ENCODE data around the gene TBC1D5.
"Not testable (repeated sequence)": the region's sequence is repeated elsewhere in the genome, so short reads cannot be mapped to it uniquely, and the experiment has no call there.

TBC1D5 gene

DNA sequence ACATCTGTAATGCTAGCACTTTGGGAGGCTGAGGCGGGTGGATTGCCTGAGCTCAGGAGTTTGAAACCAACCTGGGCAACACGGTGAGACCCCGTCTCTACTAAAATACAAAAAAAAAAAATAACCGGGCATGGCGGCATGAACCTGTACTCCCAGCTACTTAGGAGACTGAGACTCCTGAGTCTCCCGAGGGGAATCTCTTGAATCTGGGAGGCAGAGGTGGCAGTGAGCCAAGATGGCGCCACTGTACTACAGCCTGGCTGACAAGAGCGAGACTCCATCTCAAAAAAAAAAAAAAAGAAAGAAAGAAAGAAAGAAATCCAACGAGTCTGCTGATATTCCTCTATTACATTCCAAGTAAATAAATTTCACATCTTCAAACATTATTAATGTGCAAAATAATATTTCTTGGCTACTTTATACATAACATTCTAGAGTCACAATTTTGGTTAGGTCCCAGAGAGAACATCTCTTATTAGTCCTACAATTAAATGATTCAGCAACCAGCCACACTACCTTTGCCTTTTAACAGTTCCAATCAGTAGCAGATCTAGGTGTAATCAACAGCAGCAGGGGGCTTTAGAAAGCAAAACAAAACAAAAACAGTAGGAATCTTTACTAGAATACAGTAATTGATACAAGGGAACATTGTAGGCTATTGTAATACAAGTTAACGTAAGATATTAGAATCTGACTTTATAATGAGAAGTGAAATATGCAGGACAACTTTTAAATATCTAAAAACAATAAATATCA is 195.8 kb downstream of the TBC1D5 start:
- no peak for DNase-seq (ENCODE audit: low spot score)

DNA sequence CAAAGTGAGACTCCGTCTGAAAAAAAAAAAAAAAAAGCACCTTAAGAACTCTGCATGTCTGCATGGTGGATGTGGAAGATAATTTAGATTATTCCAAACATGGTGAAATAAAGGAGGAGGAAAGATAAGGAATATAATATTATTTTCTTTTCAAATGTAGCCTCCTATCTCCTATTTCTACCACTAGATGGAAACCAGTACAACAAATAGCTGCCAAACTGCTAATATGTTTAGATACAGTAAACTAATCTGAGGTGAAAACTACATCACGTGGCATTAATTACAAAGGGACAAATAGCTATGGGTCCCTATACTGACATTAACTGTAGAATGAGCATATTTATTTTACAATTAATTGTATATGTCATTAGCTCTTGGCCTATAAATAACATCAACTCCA is 197.8 kb downstream of the TBC1D5 start:
- DNase-seq (ENCODE audit: low spot score): no peak

DNA sequence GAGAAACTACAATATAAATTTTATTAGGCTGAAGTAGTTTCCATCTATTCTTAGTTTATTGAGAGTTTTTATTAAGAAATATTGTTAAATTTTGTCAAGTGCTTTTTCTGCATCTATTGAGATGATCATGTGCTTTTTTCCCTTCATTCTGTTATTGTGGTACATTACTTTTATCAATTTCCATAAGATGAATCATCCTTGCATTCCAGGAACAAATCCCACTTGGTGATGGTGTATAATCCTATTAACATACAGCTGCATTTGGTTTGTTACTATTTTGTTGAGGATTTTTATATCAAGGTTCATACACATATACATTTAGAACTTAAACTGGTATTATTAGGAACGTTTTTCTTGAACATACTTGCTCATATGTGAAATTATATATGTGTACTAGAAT is 199.8 kb downstream of the TBC1D5 start:
- DNase-seq (ENCODE audit: low spot score): no peak

DNA sequence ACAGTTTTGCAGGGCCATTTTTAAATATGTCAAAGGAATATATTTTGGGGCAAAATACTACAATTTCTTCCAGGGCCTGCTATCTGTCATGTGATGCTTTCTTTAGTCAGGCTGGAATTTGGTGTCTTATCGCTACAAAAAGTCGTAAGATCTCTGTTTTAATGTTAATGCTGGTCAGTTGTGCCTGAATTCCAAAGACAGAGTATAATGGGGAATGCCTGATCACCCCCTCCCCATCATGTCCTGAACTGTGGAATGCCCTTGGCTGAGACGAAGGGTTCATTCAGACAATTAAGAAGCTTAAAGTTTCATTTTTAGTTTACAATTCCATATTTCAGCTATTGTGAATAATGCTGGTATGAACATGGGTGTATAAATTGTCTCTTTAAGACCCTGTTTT is 203.0 kb downstream of the TBC1D5 start:
- DNase-seq (ENCODE audit: low spot score): no peak

DNA sequence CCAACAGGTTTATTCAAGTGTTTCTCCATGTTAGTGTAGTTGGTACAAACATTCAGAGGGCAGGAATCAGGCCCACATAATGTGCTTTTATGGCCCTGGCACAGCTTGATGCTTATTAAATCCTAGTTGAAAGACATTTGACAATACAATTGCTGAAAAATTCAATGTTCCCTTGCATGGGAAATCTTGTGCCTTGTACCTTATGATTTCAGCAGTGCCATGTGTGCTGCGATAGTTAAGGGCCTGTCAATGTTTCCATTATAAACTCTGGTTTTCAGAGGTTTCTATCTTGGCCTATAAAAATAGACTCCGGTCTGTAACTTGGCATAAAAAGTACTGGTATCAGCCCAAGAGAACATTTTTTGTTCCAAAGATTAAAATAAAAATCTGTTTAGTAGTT is 207.2 kb downstream of the TBC1D5 start:
- no peak for DNase-seq (ENCODE audit: low spot score)

DNA sequence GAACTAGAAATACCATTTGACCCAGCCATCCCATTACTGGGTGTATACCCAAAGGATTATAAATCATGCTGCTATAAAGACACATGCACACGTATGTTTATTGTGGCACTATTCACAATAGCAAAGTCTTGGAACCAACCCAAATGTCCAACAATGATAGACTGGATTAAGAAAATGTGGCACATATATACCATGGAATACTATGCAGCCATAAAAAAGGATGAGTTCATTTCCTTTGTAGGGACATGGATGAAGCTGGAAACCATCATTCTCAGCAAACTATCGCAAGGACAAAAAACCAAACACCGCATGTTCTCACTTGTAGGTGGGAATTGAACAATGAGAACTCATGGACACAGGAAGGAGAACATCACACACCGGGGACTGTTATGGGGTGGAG is 210.0 kb downstream of the TBC1D5 start:
- not testable (repeated sequence) for DNase-seq (ENCODE audit: low spot score)

DNA sequence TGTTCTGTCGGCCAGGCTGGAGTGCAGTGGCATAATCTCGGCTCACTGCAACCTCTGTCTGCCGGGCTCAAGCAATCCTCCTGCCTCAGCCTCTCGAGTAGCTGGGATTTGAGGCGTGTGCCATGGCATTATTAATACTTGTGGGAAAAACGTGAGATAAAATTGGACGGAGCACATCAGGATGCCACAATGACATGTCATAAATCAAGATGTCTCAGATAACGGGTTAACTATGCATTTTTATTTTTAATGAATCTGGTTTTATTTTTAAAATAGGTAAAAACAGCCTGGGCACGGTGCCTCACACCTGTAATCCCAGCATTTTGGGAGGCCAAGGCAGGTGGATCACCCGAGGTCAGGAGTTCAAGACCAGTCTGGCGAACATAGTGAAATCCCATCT is 212.8 kb downstream of the TBC1D5 start:
- DNase-seq (ENCODE audit: low spot score): no peak

DNA sequence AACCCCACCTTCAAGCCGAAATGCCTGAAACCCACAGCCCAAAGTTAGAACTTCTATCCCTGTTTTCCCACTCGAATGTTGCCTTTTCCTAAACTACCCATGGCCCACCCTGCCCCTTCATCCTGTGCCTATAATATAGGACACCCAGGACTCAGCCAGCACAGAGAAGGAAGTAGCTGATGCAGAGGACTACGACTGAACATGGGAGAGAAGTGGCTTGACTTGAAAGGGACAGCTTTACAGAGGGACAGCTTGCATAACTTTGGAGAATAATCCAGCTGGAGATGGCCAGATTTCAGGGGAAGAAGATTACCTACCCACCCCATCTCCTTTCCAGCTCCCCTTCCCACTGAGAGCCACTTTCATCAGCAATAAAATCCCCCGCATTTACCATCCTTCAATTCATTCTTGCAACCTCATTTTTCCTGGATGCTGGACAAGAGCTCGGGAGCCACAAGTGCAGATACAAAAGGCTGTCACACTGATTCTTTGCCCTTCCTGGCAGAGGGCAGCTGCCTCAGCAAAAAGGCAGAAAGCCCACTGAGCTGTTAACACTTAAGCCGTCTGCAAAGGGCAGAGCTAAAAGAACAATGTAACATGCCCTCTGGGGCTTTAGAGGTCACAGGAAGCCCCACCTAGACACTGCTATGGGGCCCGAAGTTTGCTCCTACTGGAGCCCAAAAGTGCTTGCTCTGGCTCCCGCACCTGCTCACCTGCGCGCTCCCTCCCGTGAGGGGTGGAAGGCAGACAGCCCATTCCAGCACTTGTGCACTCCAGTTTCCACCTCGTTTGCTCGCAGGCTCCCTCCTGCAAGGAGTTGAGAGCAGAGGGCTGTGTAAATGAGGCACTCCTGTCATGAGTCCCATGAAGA is 224.0 kb downstream of the TBC1D5 start:
- DNase-seq (ENCODE audit: low spot score): no peak

DNA sequence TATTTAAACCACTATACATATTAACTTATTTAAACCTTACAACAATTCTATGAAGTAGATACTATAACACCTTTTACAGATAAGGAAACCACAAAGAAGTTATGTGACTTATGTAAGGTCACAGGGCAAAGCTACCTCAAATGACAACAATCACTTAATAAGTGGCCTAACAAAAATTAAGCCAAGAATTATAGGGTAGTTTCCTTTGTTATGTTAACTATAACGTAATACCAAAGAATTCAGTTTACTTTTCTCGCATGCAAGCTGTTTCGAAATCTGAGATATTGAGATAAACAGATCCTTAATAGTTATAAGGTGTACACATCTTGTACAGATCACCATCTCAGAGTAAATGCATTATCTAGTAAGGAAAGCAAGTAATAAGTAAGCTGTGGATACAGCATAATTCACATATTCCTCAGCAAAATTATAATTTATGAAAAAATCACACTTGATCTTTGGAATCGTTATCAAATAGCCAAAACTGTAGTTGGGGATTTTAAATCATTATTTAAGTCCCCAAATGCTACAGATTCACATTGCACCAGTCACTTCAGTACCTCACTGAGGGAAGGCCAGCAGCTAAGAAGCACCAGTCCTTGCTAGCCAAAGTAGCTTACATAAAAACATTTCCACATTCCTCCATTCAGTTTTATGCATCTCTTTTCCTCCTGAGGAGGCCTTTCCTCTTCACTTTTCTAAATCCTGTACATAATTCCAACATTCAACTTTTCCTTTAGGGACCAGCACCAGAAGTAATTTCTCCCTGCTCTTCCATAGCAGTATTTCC is 226.8 kb downstream of the TBC1D5 start:
- no peak for DNase-seq (ENCODE audit: low spot score)

DNA sequence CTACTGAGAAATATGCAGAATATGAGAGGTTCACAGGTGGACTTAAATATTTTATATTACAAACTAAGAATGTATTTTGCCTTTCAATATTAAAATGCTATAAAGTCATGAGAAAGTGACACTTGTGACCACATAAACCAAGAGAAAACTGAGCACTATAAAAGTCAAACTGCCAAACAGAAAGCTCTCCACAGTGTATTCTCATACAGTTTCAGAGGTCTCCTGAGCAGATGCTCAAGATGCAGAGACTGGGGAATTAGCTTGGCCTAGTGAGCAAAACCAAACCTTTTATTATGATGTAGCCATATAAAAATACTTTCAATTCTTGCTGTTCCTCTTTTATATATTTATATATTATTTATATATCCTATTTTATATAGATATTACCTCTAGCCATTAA is 227.8 kb downstream of the TBC1D5 start:
- no peak for DNase-seq (ENCODE audit: low spot score)

DNA sequence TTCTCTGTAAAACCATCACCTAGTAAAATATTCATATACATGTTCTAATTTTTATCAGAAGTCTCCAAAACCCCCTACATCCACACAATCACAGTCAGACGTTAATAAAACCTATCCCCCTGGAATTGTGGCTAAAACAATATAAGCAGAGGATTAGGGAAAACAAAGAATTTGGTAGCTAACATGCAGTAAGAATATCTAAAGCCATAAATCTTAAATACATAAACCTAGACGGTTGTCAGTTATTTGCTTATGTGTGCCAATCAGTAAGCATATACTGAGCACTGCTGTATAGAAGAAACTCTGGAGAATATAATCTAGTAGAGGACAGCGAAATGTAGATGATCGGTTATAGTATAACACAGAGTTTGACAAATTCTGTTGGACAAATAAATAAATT is 232.2 kb downstream of the TBC1D5 start:
- no peak for DNase-seq (ENCODE audit: low spot score)

DNA sequence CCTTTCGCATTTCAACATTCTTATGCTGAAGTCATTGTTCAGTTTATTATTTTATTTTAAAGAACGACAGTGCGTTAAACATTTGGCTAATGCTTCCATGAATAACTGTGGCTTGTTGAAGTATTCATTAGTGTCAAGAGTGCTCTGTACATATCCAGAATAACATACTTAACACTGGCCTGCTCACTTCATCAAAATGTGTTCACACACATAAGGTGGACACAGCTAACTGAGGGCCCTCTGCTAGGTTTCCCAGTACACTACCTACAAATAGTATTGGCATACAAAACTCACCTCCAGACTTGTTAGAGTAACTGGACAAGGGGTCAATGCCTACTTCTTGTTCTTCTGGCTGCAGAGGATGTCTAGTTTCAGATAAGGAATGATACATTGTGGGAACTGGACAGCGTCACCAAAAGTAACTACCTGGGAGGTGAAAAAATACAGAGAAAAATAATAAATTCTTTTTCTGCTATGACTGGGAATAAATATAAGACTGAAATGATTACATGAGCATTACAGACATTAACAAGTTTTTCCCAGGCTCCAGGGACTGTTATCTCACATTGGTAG is 234.2 kb downstream of the TBC1D5 start:
- DNase-seq (ENCODE audit: low spot score): no peak

DNA sequence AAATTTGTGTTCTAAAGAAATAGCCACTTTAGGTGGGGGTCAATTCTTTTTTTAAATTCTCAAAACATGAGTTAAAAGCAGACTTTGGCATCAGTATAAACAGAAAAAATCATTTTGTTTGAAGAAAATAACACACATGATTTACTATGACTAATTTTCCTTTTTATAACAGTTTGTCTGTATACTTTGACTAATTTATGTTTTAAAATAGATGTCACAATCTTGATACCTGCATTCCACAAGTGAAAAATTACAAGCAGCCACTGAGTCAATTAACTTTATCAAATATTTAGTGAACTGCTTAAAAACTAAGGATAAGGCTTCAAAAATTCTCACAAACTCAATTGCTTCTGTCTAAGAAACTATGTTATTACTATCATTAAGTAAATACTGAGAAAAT is 235.0 kb downstream of the TBC1D5 start:
- no peak for DNase-seq (ENCODE audit: low spot score)

DNA sequence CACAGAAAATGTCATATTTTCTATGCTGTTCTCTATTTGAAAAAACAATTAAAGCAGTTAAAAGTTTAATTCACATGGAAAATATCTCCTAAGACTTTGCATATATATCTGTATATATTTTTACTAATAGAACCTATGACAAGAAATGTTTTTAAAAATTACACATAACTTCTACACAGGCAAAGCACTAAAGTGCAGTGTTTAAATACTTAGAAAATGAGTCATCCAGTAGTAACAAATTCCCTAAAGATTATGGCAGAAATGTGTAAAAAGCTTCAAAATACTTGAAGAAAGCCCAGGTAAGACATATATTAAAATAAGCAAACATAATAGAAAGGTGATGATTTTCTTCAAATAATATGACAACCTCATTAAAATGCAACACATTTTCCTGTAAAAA is 236.6 kb downstream of the TBC1D5 start:
- DNase-seq (ENCODE audit: low spot score): no peak

DNA sequence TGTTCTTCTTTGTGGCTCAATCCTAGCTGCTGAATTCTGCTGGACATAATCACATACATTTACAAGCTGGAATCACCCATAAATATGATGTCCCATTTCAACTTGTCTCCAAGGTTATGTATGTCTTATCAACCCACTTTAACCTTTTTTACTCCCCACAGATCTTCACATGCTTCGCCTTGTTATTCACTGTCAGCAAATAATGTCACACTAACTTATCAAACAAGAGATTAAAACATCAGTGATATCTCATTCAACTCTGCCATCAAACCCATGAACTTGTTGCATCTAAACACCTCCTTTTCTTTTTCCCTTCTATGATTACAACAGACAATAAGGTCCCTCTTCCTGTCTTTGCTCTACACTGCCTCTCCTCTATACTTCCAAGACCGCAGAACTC is 240.7 kb downstream of the TBC1D5 start:
- DNase-seq (ENCODE audit: low spot score): no peak

DNA sequence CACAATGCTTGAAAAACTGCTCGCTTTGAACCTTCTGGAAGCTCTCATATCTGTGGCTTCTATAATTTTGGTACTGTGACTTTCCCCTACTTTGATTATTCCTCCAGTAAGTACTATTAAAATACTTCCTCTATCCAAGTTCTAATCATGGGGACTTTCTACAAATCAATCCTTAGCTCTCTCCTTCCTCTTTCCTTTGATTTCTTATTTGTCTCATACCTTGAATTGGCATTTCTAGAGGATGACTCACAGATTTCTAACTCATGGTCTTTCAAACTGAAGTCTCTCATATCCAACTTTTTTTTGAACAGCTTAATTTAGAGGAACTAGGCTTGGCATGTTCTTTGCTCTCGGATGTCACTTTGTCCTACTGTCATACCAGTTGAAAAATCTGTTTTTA is 241.8 kb downstream of the TBC1D5 start:
- DNase-seq (ENCODE audit: low spot score): no peak

DNA sequence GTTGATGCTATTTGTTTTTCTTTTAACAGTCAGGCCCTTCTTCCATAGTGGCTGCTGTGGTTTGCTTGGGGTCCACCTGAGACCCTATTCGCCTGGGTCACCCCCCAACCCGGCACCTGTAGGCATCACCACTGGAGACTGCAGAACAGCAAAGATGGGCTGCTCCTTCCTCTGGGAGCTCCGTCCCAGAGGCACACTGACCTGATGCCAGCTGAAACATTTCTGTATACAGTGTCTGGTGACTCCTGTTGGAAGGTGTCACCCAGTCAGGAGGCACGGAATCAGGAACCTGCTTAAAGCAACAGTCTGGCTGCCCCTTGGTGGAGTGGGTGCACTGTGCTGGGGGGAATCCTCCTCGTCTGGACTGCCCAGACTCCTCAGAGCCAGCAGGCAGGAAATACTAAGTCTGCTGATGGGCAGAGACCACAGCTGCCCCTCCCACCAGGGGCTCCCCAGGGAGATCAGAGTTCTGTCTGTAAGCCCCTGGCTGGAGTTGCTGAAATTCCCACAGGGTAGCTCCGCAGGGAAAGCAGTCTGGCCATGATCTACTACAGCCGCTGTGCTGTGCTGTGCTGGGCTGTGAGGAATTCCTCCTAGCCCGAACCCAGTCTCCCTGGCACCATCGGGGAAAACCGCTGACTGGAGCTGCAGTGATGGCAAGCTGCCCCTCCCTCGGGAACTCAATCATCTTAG is 248.2 kb downstream of the TBC1D5 start:
- no peak for DNase-seq (ENCODE audit: low spot score)

DNA sequence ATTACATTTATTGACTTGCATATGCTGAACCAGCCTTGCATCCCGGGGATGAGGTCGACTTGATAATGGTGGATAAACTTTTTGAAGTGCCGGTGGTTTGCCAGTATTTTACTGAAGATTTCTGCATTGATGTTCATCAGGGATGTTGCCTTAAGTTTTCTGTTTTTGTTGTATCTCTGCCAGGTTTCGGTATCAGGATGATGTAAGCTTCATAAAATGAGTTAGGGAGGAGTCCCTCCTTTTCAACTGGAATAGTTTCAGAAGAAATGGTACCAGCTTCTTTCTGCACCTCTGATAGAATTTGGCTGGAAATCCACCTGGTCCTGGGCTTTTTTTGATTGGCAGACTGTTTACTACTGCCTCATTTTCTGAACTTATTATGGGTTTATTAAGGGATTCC is 250.8 kb downstream of the TBC1D5 start:
- no peak for DNase-seq (ENCODE audit: low spot score)

DNA sequence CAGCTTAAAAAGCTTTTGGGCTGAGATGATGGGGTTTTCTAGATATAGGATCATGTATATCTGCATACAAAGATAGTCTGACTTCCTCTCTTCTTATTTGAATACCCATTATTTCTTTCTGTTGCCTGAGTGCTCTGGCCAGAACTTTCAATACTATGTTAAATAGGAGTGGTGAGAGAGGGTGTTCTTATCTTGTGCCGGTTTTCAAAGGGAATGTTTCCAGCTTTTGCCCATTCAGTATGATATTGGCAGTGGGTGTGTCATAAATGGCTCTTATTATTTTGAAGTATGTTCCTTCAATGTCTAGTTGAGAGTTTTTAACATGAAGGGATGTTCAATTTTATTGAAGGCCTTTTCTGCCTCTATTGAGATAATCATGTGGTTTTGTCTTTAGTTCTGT is 251.2 kb downstream of the TBC1D5 start:
- DNase-seq (ENCODE audit: low spot score): not testable (repeated sequence)

DNA sequence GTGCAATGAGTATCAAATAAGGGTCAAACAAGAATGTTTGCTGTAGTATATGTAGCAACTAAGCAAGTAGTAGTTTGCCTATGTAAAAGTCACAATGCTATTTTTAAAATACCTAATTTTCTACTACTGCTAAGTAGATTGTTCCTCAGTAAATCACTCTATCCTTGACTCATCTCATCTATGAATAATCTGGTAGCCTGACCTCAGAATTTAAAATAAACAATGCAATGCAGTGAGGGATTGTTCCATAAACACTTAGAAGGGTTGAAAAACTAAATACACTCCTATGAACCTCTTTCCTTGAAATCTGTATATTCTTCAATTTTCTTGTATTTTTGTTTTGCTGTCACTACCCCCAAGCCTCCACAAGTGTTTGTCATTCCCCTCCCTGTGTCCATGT is 253.3 kb downstream of the TBC1D5 start:
- no peak for DNase-seq (ENCODE audit: low spot score)

DNA sequence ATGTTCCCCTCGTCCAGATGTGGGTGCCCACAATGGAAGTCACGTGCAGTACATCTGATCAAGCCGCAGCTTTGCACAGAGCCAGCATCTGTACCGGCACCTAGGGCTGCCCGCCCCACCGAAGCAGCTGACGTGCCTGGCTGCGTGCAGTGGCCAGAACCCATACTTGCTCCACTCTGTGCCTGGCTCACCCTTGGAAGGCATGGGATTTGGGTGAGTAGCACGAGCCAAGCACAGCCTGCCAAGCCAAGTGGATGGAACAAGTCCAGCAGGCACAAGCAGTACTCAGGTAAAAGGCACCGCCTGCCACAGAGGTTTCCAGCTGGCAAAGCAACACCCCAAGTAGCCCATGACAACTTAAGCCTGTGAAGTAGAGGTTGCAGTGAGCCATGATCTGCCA is 261.3 kb downstream of the TBC1D5 start:
- DNase-seq (ENCODE audit: low spot score): no peak

Measured in CD4-positive, alpha-beta T cell treated with Interleukin-2 at 100 ng/mL for 4 hours (primary cell).